GM19240 (cell line): ENCODE measurements around the gene TNFRSF18.
"Not testable (repeated sequence)": the region's sequence is repeated elsewhere in the genome, so short reads cannot be mapped to it uniquely, and the experiment has no call there.

Experiments used
- DNase-seq: peaks from one replicate; pipeline ENCODE4 v3.0.0; 2011; ENCODE audit warnings: low spot score; ENCODE audit not compliant: insufficient read length

Gene TNFRSF18

GRCh38 chr1:1206376-1206965, at the start of gene TNFRSF18:
TNFRSF18 (minus strand) TSS chr1:1206592; CDS start chr1:1206571, 21 bp downstream.
- no peak for DNase-seq

- no peak for DNase-seq
Observed at GRCh38 chr1:1255611-1256010, 49.2 kb upstream of the TNFRSF18 start.

GRCh38 chr1:1255078-1255477, 48.7 kb upstream of the TNFRSF18 start:
- DNase-seq: no peak

- DNase-seq: no peak
Observed at GRCh38 chr1:1254667-1254998, 48.2 kb upstream of the TNFRSF18 start.

- no peak for DNase-seq
Observed at GRCh38 chr1:1253972-1254666, 47.7 kb upstream of the TNFRSF18 start.

GRCh38 chr1:1253314-1253713, 46.9 kb upstream of the TNFRSF18 start:
- DNase-seq: no peak

- DNase-seq: peak; percentile 94
Observed at GRCh38 chr1:1250786-1251284, 44.4 kb upstream of the TNFRSF18 start.

GRCh38 chr1:1248009-1248913, 41.9 kb upstream of the TNFRSF18 start:
- DNase-seq: not testable (repeated sequence)

GRCh38 chr1:1247341-1247913, 41.0 kb upstream of the TNFRSF18 start:
- no peak for DNase-seq

GRCh38 chr1:1246577-1247340, 40.4 kb upstream of the TNFRSF18 start, which contains the start of gene C1QTNF12:
C1QTNF12 (minus strand) TSS chr1:1246722; CDS start chr1:1246690, 32 bp downstream.
- no peak for DNase-seq

GRCh38 chr1:1245817-1246576, 39.6 kb upstream of the TNFRSF18 start:
- DNase-seq: no peak

- DNase-seq: no peak
Observed at GRCh38 chr1:1245178-1245816, 38.9 kb upstream of the TNFRSF18 start.

- no peak for DNase-seq
Observed at GRCh38 chr1:1244192-1244811, 37.9 kb upstream of the TNFRSF18 start.

- DNase-seq: no peak
Observed at GRCh38 chr1:1243807-1244191, 37.4 kb upstream of the TNFRSF18 start.

GRCh38 chr1:1243266-1243660, 36.9 kb upstream of the TNFRSF18 start:
- DNase-seq: no peak

GRCh38 chr1:1242461-1243265, 36.3 kb upstream of the TNFRSF18 start:
- DNase-seq: no peak

- DNase-seq: no peak
Observed at GRCh38 chr1:1241588-1242219, 35.3 kb upstream of the TNFRSF18 start.
